Measurements from ENCODE around the gene TMEM178B.

The TMEM178B gene

GRCh38 chr7:141442781-141443180 lies 368.9 kb downstream of the TMEM178B start:
- FAIRE-seq: no peak

GRCh38 chr7:141444961-141445360 lies 371.1 kb downstream of the TMEM178B start:
- FAIRE-seq: no peak

- no peak for FAIRE-seq
Measured at GRCh38 chr7:141451232-141451631, 377.4 kb downstream of the TMEM178B start.

GRCh38 chr7:141452911-141453310 lies 379.0 kb downstream of the TMEM178B start:
- FAIRE-seq: no peak

- FAIRE-seq: no peak
Measured at GRCh38 chr7:141454338-141454737, 380.5 kb downstream of the TMEM178B start.

GRCh38 chr7:141455723-141456122 lies 381.9 kb downstream of the TMEM178B start:
- FAIRE-seq: no peak

- no peak for FAIRE-seq
Measured at GRCh38 chr7:141456298-141456697, 382.4 kb downstream of the TMEM178B start.

- no peak for FAIRE-seq
Measured at GRCh38 chr7:141456711-141457110, 382.8 kb downstream of the TMEM178B start.

GRCh38 chr7:141460781-141461715 lies 387.2 kb downstream of the TMEM178B start:
- FAIRE-seq: no peak

- FAIRE-seq: no peak
Measured at GRCh38 chr7:141461924-141462323, 388.1 kb downstream of the TMEM178B start.

GRCh38 chr7:141462958-141463357 lies 389.1 kb downstream of the TMEM178B start:
- no peak for FAIRE-seq

GRCh38 chr7:141463986-141464385 lies 390.1 kb downstream of the TMEM178B start:
- FAIRE-seq: no peak

GRCh38 chr7:141464551-141464950 lies 390.7 kb downstream of the TMEM178B start:
- no peak for FAIRE-seq

- FAIRE-seq: no peak
Measured at GRCh38 chr7:141466151-141466904, 392.5 kb downstream of the TMEM178B start.

GRCh38 chr7:141468341-141468740 lies 394.5 kb downstream of the TMEM178B start:
- FAIRE-seq: no peak

- FAIRE-seq: no peak
Measured at GRCh38 chr7:141475679-141476078, 401.8 kb downstream of the TMEM178B start.

- FAIRE-seq: no peak
Measured at GRCh38 chr7:141477865-141478264, 404.0 kb downstream of the TMEM178B start.

- no peak for FAIRE-seq
Measured at GRCh38 chr7:141478845-141479244, 405.0 kb downstream of the TMEM178B start.

- FAIRE-seq: no peak
Measured at GRCh38 chr7:141480953-141481352, 407.1 kb downstream of the TMEM178B start.

GRCh38 chr7:141481971-141482370 lies 408.1 kb downstream of the TMEM178B start:
- no peak for FAIRE-seq

- no peak for FAIRE-seq
Measured at GRCh38 chr7:141483044-141483443, 409.2 kb downstream of the TMEM178B start.

- FAIRE-seq: no peak
Measured at GRCh38 chr7:141484907-141485306, 411.0 kb downstream of the TMEM178B start.

- no peak for FAIRE-seq
Measured at GRCh38 chr7:141486959-141487358, 413.1 kb downstream of the TMEM178B start.

GRCh38 chr7:141490474-141490873 lies 416.6 kb downstream of the TMEM178B start:
- no peak for FAIRE-seq
